ENCODE measurements around the gene MAPK6.

MAPK6 gene

GRCh38 chr15:52113235-52113634, 94.2 kb downstream of the MAPK6 start:
- no peak overlapping the region for H3K27ac ChIP-seq
- TF ChIP-seq CTCF (conservative IDR thresholded peaks at IDR 0.05) = no peak

- no peak overlapping the region for H3K27ac ChIP-seq
- no peak for TF ChIP-seq CTCF (conservative IDR thresholded peaks at IDR 0.05)
Observed at GRCh38 chr15:52113708-52114107, 94.7 kb downstream of the MAPK6 start.

GRCh38 chr15:52114261-52115055, 95.4 kb downstream of the MAPK6 start:
- no peak overlapping the region for H3K27ac ChIP-seq
- no peak for TF ChIP-seq CTCF (conservative IDR thresholded peaks at IDR 0.05)

GRCh38 chr15:52115598-52116427, 96.8 kb downstream of the MAPK6 start:
- peak overlapping the region; percentile 31; the same call in 1 of the 2 replicates for H3K27ac ChIP-seq
- no peak for TF ChIP-seq CTCF (conservative IDR thresholded peaks at IDR 0.05)

Measured in VCaP (cell line).